ENCODE measurements around the gene NUCB1. TPM values are rescaled to one million over a fixed set of nuclear protein-coding genes. Genes with fewer than 3 reads are reported as not detected.

Gene NUCB1
- total RNA-seq, 1 experiment from 2014 or later = 102 TPM

- TF ChIP-seq CTCF (IDR thresholded peaks at IDR 0.05) (no peak), SIN3A (IDR thresholded peaks at IDR 0.05; ENCODE audit: borderline replicate concordance, insufficient read depth, low read depth, low read length) (no peak), REST (IDR thresholded peaks at IDR 0.05; ENCODE audit: insufficient read depth in 1 of 2, low read depth in 2 of 2, low read length in 1 of 2) (no peak), TCF7L2 (IDR thresholded peaks at IDR 0.05; ENCODE audit: low read depth, low read length) (no peak), POLR2AphosphoS5 (IDR thresholded peaks at IDR 0.05; ENCODE audit: low read depth, low read length) (no peak)
- BruUV-seq (replicated peaks) = no TSS peak
- ATAC-seq (no peak), DNase-seq (ENCODE audit: low read depth, low spot score) (no peak)
- no peaks in the 10 kb centered on the region for H3K9me3 ChIP-seq (ENCODE audit: control insufficient read depth, insufficient read depth, low read depth, low read length)
- POLR2A ChIA-PET = no interaction called here
- H3K27ac ChIP-seq (ENCODE audit: low read length) = no peak overlapping the region
- no peaks in the 10 kb centered on the region for H3K27me3 ChIP-seq (ENCODE audit: control insufficient read depth, insufficient read depth, low read length)
- in situ Hi-C loops (cut with HindIII; ENCODE audit: low pct_unique_long_range_greater_than_20kb, low sequenced_read_pairs) (no loop called here), intact Hi-C loops (cut with micrococcal nuclease; ENCODE audit: unreplicated experiment) (no loop called here)
- CTCF ChIA-PET = no interaction called here
- no peaks in the 10 kb centered on the region for H3K4me1 ChIP-seq (ENCODE audit: control insufficient read depth, insufficient read depth, low read length)
- no peak overlapping the region for H3K4me3 ChIP-seq (ENCODE audit: low read depth in 2 of 2, low read length in 2 of 2)
- no peaks in the 10 kb centered on the region for H3K36me3 ChIP-seq (ENCODE audit: control insufficient read depth, insufficient read depth, low read length)
These were observed 43.2 kb upstream of the NUCB1 start for GRCh38 chr19:48856921-48857320.

- TF ChIP-seq CTCF (IDR thresholded peaks at IDR 0.05) (no peak), SIN3A (IDR thresholded peaks at IDR 0.05; ENCODE audit: borderline replicate concordance, insufficient read depth, low read depth, low read length) (no peak), REST (IDR thresholded peaks at IDR 0.05; ENCODE audit: insufficient read depth in 1 of 2, low read depth in 2 of 2, low read length in 1 of 2) (no peak), TCF7L2 (IDR thresholded peaks at IDR 0.05; ENCODE audit: low read depth, low read length) (no peak), POLR2AphosphoS5 (IDR thresholded peaks at IDR 0.05; ENCODE audit: low read depth, low read length) (no peak)
- POLR2A ChIA-PET = no interaction called here
- ATAC-seq (peak; percentile 52), DNase-seq (ENCODE audit: low read depth, low spot score) (no peak)
- Histone ChIP-seq H3K36me3 (ENCODE audit: control insufficient read depth, insufficient read depth, low read length) (no peaks in the 10 kb centered on the region), H3K9me3 (ENCODE audit: control insufficient read depth, insufficient read depth, low read depth, low read length) (no peaks in the 10 kb centered on the region), H3K27ac (ENCODE audit: low read length) (no peak overlapping the region), H3K27me3 (ENCODE audit: control insufficient read depth, insufficient read depth, low read length) (no peaks in the 10 kb centered on the region), H3K4me3 (ENCODE audit: low read depth in 2 of 2, low read length in 2 of 2) (no peak overlapping the region), H3K4me1 (ENCODE audit: control insufficient read depth, insufficient read depth, low read length) (no peaks in the 10 kb centered on the region)
- CTCF ChIA-PET = no interaction called here
- BruUV-seq (replicated peaks) = no TSS peak
- intact Hi-C loops (cut with micrococcal nuclease; ENCODE audit: unreplicated experiment) (no loop called here), in situ Hi-C loops (cut with HindIII; ENCODE audit: low pct_unique_long_range_greater_than_20kb, low sequenced_read_pairs) (no loop called here)
These were observed 41.0 kb upstream of the NUCB1 start for GRCh38 chr19:48858984-48859710.

Measured in Panc1 (cell line).